CD14-positive monocyte (primary cell): Measurements from ENCODE around the gene SLC35E4. TPM values are rescaled to one million over a fixed set of nuclear protein-coding genes. Genes with fewer than 3 reads are reported as not detected.
A peak's percentile ranks its signal among the peaks of the same experiment; 100 is the strongest.

Experiments
- DNase-seq, 3 donors: peaks; one replicate each; pipeline ENCODE4 v3.0.0-alpha.2; 2011 to 2022
- H2AFZ ChIP-seq: 2 replicates; pipeline ENCODE4 v1.6.0; 2012; ENCODE audit warnings: mild to moderate bottlenecking, low read depth, low read length, inconsistent platforms; ENCODE audit not compliant: insufficient read depth, poor library complexity, severe bottlenecking
- H3K27ac ChIP-seq, 2 donors: 1 replicate in 1 of 2; 2 replicates in 1 of 2; pipeline ENCODE4 v1.5.1; 2012 to 2013; ENCODE audit warnings: low read length in 2 of 2, control low read depth in 1 of 2, inconsistent platforms in 1 of 2, low read depth in 1 of 2, mild to moderate bottlenecking in 1 of 2
- H3K27me3 ChIP-seq, 2 donors: one replicate each; pipeline versions ENCODE4 v1.6.0 to v1.6.1; 2011 to 2013; ENCODE audit warnings: low read length in 2 of 2; ENCODE audit not compliant: control insufficient read depth in 2 of 2, insufficient read depth in 2 of 2
- H3K36me3 ChIP-seq, 2 donors: replicated peaks in 1 of 2; 1 replicate in 1 of 2; 2 replicates in 1 of 2; pipeline versions ENCODE4 v1.5.1 to v1.6.1; 2012 to 2013; ENCODE audit warnings: low read length in 2 of 2, control low read depth in 1 of 2, inconsistent platforms in 1 of 2, mild to moderate bottlenecking in 1 of 2; ENCODE audit not compliant: insufficient read depth in 2 of 2, control insufficient read depth in 1 of 2
- H3K4me1 ChIP-seq, 2 donors: 1 replicate in 1 of 2; 2 replicates in 1 of 2; pipeline versions ENCODE4 v1.5.1 to v1.6.1; 2012 to 2013; ENCODE audit warnings: low read length in 2 of 2, control low read depth in 1 of 2, inconsistent platforms in 1 of 2, mild to moderate bottlenecking in 1 of 2, moderate library complexity in 1 of 2; ENCODE audit not compliant: insufficient read depth in 2 of 2, control insufficient read depth in 1 of 2
- H3K4me2 ChIP-seq: replicated peaks from 2 replicates; pipeline ENCODE3; 2012; ENCODE audit warnings: low read length, moderate library complexity, mild to moderate bottlenecking; ENCODE audit not compliant: poor library complexity, severe bottlenecking; ENCODE audit errors: extremely low read depth
- H3K4me3 ChIP-seq, 3 experiments: fragments of 200-600 bp in 1 of 3; sonication (generic) in 1 of 3; replicated peaks in 1 of 3; 1 replicate in 2 of 3; 2 replicates in 1 of 3; pipeline ENCODE4 v1.5.1; 2011 to 2013; ENCODE audit warnings: low read length in 3 of 3, mild to moderate bottlenecking in 3 of 3, control low read depth in 2 of 3, low read depth in 2 of 3, inconsistent platforms in 1 of 3, moderate library complexity in 1 of 3
- H3K79me2 ChIP-seq: 2 replicates; pipeline ENCODE4 v1.6.0; 2012; ENCODE audit warnings: mild to moderate bottlenecking, control low read depth, inconsistent platforms, low read length, moderate library complexity; ENCODE audit not compliant: insufficient read depth
- H3K9ac ChIP-seq: 2 replicates; pipeline ENCODE4 v1.6.0; 2017; ENCODE audit warnings: low read length, mild to moderate bottlenecking; ENCODE audit not compliant: insufficient read depth, poor library complexity, severe bottlenecking
- H3K9me3 ChIP-seq, 2 donors: replicated peaks in 1 of 2; 1 replicate in 1 of 2; 2 replicates in 1 of 2; pipeline versions ENCODE4 v1.5.1 to v1.6.1; 2012 to 2013; ENCODE audit warnings: low read length in 2 of 2, control low read depth in 1 of 2; ENCODE audit not compliant: control insufficient read depth in 1 of 2, insufficient read depth in 1 of 2
- H4K20me1 ChIP-seq: 2 replicates; pipeline ENCODE4 v1.6.0; 2012; ENCODE audit warnings: mild to moderate bottlenecking, low read length, control low read depth, moderate library complexity; ENCODE audit not compliant: insufficient read depth
- H3K27ac Mint-ChIP-seq, 7 donors: one replicate each; pipeline ENCODE4 v1.8.0; 2020; ENCODE audit warnings: mild to moderate bottlenecking in 7 of 7, mixed read lengths in 7 of 7, moderate library complexity in 6 of 7, inconsistent platforms in 2 of 7
- H3K27me3 Mint-ChIP-seq, 3 donors: one replicate each; pipeline ENCODE4 v1.8.0; 2021 to 2022; ENCODE audit warnings: low read depth in 3 of 3, mild to moderate bottlenecking in 3 of 3, mixed read lengths in 3 of 3, moderate library complexity in 3 of 3, inconsistent platforms in 1 of 3
- H3K36me3 Mint-ChIP-seq, 2 donors: one replicate each; pipeline ENCODE4 v1.8.0; 2020; ENCODE audit warnings: mixed read lengths in 2 of 2, inconsistent platforms in 1 of 2, mild to moderate bottlenecking in 1 of 2
- H3K4me1 Mint-ChIP-seq: one replicate; pipeline ENCODE4 v1.8.0; 2020; ENCODE audit warnings: mild to moderate bottlenecking, mixed read lengths
- H3K4me3 Mint-ChIP-seq, 2 donors: one replicate each; pipeline ENCODE4 v1.8.0; 2020; ENCODE audit warnings: mild to moderate bottlenecking in 2 of 2, mixed read lengths in 2 of 2, moderate library complexity in 1 of 2
- H3K9me3 Mint-ChIP-seq, 7 donors: one replicate each; pipeline ENCODE4 v1.8.0; 2020 to 2022; ENCODE audit warnings: mixed read lengths in 7 of 7, mild to moderate bottlenecking in 6 of 7, moderate library complexity in 6 of 7, inconsistent platforms in 2 of 7
- WGBS: methylation state at CpG from one replicate; pipeline ENCODE4 v1.1.5; 2013; ENCODE audit warnings: missing lambda C conversion rate; ENCODE audit not compliant: insufficient coverage; 5-methylcytosine and 5-hydroxymethylcytosine counted together
- intact Hi-C, 2 donors: fragments of 100-400 bp; cut with micrococcal nuclease; formaldehyde crosslinking; loops; one replicate each; pipeline versions ENCODE4 v1.15.0 to v1.15.1; 2023
- polyA plus RNA-seq, 3 donors: library from polyadenylated mRNA; depleted of rRNA in 1 of 3; unstranded in 2 of 3; stranded (reverse) in 1 of 3; fragments of 300-500 nt in 2 of 3; fragments of >200 nt in 1 of 3; fragmentation: Illumina TruSeq in 2 of 3; gene quantifications; 1 replicate in 2 of 3; 2 replicates in 1 of 3; pipeline ENCODE4 v1.2.3, GENCODE V29; 2012 to 2021
- TF ChIP-seq, protein P1 (sequence below): fragments of 200-600 bp; IDR thresholded peaks from one replicate; pipeline ENCODE4 v1.8.0; 2022; ENCODE audit warnings: antibody characterized with exemption, mild to moderate bottlenecking

Gene SLC35E4
- polyA plus RNA-seq, 3 donors: 1.4 to 2.4 (median 1.6) TPM

DNA sequence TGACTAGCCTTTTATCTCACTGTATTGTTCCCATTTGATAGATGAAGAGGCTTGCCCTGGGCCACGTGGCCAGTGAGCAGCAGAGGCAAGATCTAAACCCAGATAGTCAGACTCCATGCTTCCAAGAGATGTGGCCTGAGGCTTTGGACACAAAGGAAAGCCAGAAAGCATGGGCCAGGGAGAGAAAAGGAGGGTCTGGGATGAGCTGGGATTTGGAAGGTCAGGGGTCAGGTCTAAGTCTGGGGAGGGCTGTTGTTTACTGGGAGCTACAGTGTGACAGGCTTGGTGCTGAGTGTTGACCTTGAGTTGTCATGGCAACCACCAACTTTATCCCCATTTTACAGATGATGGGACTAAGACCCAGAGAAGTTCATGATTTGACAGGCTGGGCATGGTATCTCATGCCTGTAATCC is 2.1 kb downstream of the SLC35E4 start:
- intact Hi-C loops: no loop called here
- H3K4me3 ChIP-seq: no peak overlapping the region
- no peak overlapping the region for H2AFZ ChIP-seq
- H3K79me2 ChIP-seq: no peaks in the 10 kb centered on the region
- no peaks in the 10 kb centered on the region for H4K20me1 ChIP-seq
- H3K4me3 Mint-ChIP-seq: peak overlapping the region; percentile 34 to 51
- no peak for DNase-seq
- no peak overlapping the region for H3K9ac ChIP-seq
- H3K27ac Mint-ChIP-seq: no peak overlapping the region
- peaks cover 28 to 33% of the 10 kb centered on the region in 2 donors for H3K4me1 ChIP-seq
- peaks cover 3 to 11% (median 5%) of the 10 kb centered on the region in 3 donors for H3K27me3 Mint-ChIP-seq
- TF ChIP-seq, protein P1, sequence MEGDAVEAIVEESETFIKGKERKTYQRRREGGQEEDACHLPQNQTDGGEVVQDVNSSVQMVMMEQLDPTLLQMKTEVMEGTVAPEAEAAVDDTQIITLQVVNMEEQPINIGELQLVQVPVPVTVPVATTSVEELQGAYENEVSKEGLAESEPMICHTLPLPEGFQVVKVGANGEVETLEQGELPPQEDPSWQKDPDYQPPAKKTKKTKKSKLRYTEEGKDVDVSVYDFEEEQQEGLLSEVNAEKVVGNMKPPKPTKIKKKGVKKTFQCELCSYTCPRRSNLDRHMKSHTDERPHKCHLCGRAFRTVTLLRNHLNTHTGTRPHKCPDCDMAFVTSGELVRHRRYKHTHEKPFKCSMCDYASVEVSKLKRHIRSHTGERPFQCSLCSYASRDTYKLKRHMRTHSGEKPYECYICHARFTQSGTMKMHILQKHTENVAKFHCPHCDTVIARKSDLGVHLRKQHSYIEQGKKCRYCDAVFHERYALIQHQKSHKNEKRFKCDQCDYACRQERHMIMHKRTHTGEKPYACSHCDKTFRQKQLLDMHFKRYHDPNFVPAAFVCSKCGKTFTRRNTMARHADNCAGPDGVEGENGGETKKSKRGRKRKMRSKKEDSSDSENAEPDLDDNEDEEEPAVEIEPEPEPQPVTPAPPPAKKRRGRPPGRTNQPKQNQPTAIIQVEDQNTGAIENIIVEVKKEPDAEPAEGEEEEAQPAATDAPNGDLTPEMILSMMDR: no peak
- peaks cover 0 to 6% of the 10 kb centered on the region in 2 donors for H3K27me3 ChIP-seq
- H3K27ac ChIP-seq: no peak overlapping the region
- no CpG with 5 or more reads among the region's 1 CpG for WGBS
- H3K4me2 ChIP-seq: no peak overlapping the region
- H3K9me3 Mint-ChIP-seq: peaks cover 0 to 7% (median 2%) of the 10 kb centered on the region in 7 donors
- H3K4me1 Mint-ChIP-seq: peaks cover 21% of the 10 kb centered on the region
- no peaks in the 10 kb centered on the region for H3K9me3 ChIP-seq
- H3K36me3 ChIP-seq: no peaks in the 10 kb centered on the region
- no peaks in the 10 kb centered on the region for H3K36me3 Mint-ChIP-seq

DNA sequence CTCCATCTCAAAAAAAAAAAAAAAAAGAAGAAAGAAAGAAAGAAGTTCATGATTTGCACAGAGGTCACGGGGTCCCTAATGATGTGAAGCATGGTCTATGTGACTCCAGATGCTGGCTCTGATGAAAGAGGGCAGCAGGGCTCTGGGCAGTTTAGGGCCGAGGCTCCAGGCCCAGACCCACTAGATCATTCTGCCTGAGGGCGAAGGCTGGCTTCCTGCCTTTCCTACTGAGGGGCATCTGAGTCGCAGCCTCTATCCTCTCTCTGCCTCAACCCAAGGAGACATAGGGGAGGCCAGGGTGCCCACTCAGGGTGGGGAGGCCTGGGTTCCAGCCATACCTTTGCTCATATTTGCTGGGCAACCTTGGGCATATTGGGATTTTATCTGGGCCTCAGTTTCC is 4.8 kb downstream of the SLC35E4 start:
- DNase-seq: no peak
- Histone ChIP-seq H2AFZ (no peak overlapping the region), H3K9ac (no peak overlapping the region), H3K4me1 (peaks cover 14 to 20% of the 10 kb centered on the region in 2 donors), H4K20me1 (no peaks in the 10 kb centered on the region), H3K27ac (no peak overlapping the region), H3K27me3 (peaks cover 0 to 6% of the 10 kb centered on the region in 2 donors), H3K79me2 (no peaks in the 10 kb centered on the region), H3K4me3 (no peak overlapping the region), H3K9me3 (no peaks in the 10 kb centered on the region), H3K36me3 (no peaks in the 10 kb centered on the region), H3K4me2 (no peak overlapping the region)
- intact Hi-C loops: no loop called here
- H3K4me3 Mint-ChIP-seq: no peak overlapping the region
- peaks cover 4 to 6% (median 5%) of the 10 kb centered on the region in 3 donors for H3K27me3 Mint-ChIP-seq
- 100% methylated on average over 3 of the region's 4 CpGs for WGBS
- TF ChIP-seq, protein P1: no peak
- peaks cover 7% of the 10 kb centered on the region for H3K4me1 Mint-ChIP-seq
- H3K36me3 Mint-ChIP-seq: no peaks in the 10 kb centered on the region
- peaks cover 0 to 6% (median 2%) of the 10 kb centered on the region in 7 donors for H3K9me3 Mint-ChIP-seq
- no peak overlapping the region for H3K27ac Mint-ChIP-seq
